Epithelial cell of proximal tubule (primary cell): ENCODE data around the gene ABCE1. TPM values are rescaled to one million over a fixed set of nuclear protein-coding genes. Genes with fewer than 3 reads are reported as not detected.
A peak's percentile ranks its signal among the peaks of the same experiment; 100 is the strongest.

Experiments used
- DNase-seq: peaks from one replicate; pipeline ENCODE4 v3.0.0-alpha.2; 2011; ENCODE audit warnings: low read depth
- H3K4me3 ChIP-seq: 2 replicates; pipeline ENCODE4 v1.5.1; 2011; ENCODE audit warnings: low read depth, mild to moderate bottlenecking, low read length
- CTCF ChIP-seq: conservative IDR thresholded peaks from 2 replicates; pipeline ENCODE4 v1.5.1; 2012; ENCODE audit warnings: low read depth, mild to moderate bottlenecking, low read length
- total RNA-seq: library from RNA; depleted of rRNA; stranded (reverse); fragments of >200 nt; gene quantifications from 2 replicates; pipeline ENCODE4 v1.2.3, GENCODE V29; 2015

The ABCE1 gene
- total RNA-seq, 1 donor from 2014 or later: 105 TPM

GRCh38 chr4:145176641-145177432, 78.7 kb downstream of the ABCE1 start:
- no peak for TF ChIP-seq CTCF
- peak overlapping the region; percentile 82 for H3K4me3 ChIP-seq
- no peak for DNase-seq

GRCh38 chr4:145177511-145177905, 79.4 kb downstream of the ABCE1 start:
- no peak for DNase-seq
- no peak for TF ChIP-seq CTCF
- H3K4me3 ChIP-seq: peak overlapping the region; percentile 82

GRCh38 chr4:145177906-145178538, 79.9 kb downstream of the ABCE1 start:
- peak overlapping the region; percentile 82 for H3K4me3 ChIP-seq
- TF ChIP-seq CTCF: no peak
- DNase-seq: no peak

GRCh38 chr4:145178740-145179280, 80.7 kb downstream of the ABCE1 start:
- no peak for TF ChIP-seq CTCF
- no peak for DNase-seq
- peak overlapping the region; percentile 82 for H3K4me3 ChIP-seq

Other genes with a start within 250 kb of the ABCE1 start
- gene ANAPC10, start 115 bp upstream of the ABCE1 start, total RNA-seq: 25.0 and 28.1 TPM in 2 replicates
- gene OTUD4, start 82.3 kb downstream of the ABCE1 start, total RNA-seq: 17.2 and 20.0 TPM in 2 replicates